Ishikawa (cell line): ENCODE results near the gene TOR1B.

Experiments
- CEBPB ChIP-seq: IDR thresholded peaks from 2 replicates; pipeline ENCODE4 v1.6.1; 2012
- CREB1 ChIP-seq: IDR thresholded peaks from 2 replicates; pipeline ENCODE4 v1.6.1; 2012; ENCODE audit warnings: low read depth
- EGR1 ChIP-seq: IDR thresholded peaks from 2 replicates; pipeline ENCODE4 v1.6.1; 2012
- EP300 ChIP-seq: IDR thresholded peaks from 2 replicates; pipeline ENCODE4 v1.6.1; 2012; ENCODE audit warnings: borderline replicate concordance
- FOXM1 ChIP-seq: IDR thresholded peaks from 2 replicates; pipeline ENCODE4 v1.6.1; 2012; ENCODE audit warnings: low read depth, borderline replicate concordance
- MAX ChIP-seq: IDR thresholded peaks from 2 replicates; pipeline ENCODE4 v1.6.1; 2012
- NFIC ChIP-seq: IDR thresholded peaks from 2 replicates; pipeline ENCODE4 v1.6.1; 2012
- RAD21 ChIP-seq: IDR thresholded peaks from 2 replicates; pipeline ENCODE4 v1.6.1; 2012; ENCODE audit warnings: low read depth
- TAF1 ChIP-seq: IDR thresholded peaks from 2 replicates; pipeline ENCODE4 v1.6.1; 2012; ENCODE audit warnings: low read depth, mild to moderate bottlenecking
- TCF12 ChIP-seq: IDR thresholded peaks from 2 replicates; pipeline ENCODE4 v1.6.1; 2012; ENCODE audit warnings: low read depth
- TEAD4 ChIP-seq: IDR thresholded peaks from 2 replicates; pipeline ENCODE4 v1.6.1; 2012
- YY1 ChIP-seq: IDR thresholded peaks from 2 replicates; pipeline ENCODE4 v1.6.1; 2012; ENCODE audit warnings: low read depth
- ZBTB7A ChIP-seq: IDR thresholded peaks from 2 replicates; pipeline ENCODE4 v1.6.1; 2012; ENCODE audit warnings: low read depth
- TF ChIP-seq, protein P1 (sequence below): IDR thresholded peaks from 2 replicates; pipeline ENCODE4 v1.6.1; 2012; ENCODE audit warnings: low read depth, mild to moderate bottlenecking
- TF ChIP-seq, protein P2 (sequence below): IDR thresholded peaks from 2 replicates; pipeline ENCODE4 v1.6.1; 2012

Gene TOR1B

DNA sequence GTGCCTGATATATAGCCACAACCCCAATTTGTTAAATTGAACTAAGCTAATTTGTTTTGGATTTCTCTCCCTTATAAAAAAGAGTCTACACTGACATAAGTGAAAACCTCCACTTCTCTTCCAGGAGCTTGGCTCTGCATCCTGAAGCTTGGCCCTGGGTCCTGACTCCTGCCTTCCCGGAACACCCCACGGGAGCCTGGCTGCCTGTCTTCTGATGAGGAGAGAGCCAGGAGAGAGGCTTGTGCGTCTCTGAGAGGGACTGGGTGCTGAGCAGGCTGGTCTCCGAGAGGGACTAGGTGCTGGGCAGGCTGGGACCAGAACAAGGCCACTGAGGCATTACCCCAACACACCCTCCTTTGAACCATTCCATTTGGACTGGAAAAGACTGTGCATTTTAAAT, 43.7 kb upstream of the TOR1B start:
- no peak for TF ChIP-seq CREB1
- TF ChIP-seq, protein P1, sequence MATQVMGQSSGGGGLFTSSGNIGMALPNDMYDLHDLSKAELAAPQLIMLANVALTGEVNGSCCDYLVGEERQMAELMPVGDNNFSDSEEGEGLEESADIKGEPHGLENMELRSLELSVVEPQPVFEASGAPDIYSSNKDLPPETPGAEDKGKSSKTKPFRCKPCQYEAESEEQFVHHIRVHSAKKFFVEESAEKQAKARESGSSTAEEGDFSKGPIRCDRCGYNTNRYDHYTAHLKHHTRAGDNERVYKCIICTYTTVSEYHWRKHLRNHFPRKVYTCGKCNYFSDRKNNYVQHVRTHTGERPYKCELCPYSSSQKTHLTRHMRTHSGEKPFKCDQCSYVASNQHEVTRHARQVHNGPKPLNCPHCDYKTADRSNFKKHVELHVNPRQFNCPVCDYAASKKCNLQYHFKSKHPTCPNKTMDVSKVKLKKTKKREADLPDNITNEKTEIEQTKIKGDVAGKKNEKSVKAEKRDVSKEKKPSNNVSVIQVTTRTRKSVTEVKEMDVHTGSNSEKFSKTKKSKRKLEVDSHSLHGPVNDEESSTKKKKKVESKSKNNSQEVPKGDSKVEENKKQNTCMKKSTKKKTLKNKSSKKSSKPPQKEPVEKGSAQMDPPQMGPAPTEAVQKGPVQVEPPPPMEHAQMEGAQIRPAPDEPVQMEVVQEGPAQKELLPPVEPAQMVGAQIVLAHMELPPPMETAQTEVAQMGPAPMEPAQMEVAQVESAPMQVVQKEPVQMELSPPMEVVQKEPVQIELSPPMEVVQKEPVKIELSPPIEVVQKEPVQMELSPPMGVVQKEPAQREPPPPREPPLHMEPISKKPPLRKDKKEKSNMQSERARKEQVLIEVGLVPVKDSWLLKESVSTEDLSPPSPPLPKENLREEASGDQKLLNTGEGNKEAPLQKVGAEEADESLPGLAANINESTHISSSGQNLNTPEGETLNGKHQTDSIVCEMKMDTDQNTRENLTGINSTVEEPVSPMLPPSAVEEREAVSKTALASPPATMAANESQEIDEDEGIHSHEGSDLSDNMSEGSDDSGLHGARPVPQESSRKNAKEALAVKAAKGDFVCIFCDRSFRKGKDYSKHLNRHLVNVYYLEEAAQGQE = no peak
- TF ChIP-seq MAX = no peak
- TF ChIP-seq ZBTB7A = no peak
- TF ChIP-seq TAF1 = no peak

- TF ChIP-seq FOXM1 = no peak
- TF ChIP-seq TEAD4 = no peak
- TF ChIP-seq EGR1 = no peak
- TF ChIP-seq RAD21 = no peak
- no peak for TF ChIP-seq NFIC
- TF ChIP-seq TCF12 = no peak
- TF ChIP-seq, protein P2, sequence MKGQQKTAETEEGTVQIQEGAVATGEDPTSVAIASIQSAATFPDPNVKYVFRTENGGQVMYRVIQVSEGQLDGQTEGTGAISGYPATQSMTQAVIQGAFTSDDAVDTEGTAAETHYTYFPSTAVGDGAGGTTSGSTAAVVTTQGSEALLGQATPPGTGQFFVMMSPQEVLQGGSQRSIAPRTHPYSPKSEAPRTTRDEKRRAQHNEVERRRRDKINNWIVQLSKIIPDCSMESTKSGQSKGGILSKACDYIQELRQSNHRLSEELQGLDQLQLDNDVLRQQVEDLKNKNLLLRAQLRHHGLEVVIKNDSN = no peak
- no peak for TF ChIP-seq MAX
- TF ChIP-seq ZBTB7A = no peak
- TF ChIP-seq, protein P1 = no peak
- no peak for TF ChIP-seq YY1
These were observed 43.0 kb upstream of the TOR1B start for GRCh38 chr9:129759804-129760502.

- no peak for TF ChIP-seq CREB1
- TF ChIP-seq NFIC = no peak
- no peak for TF ChIP-seq RAD21
- TF ChIP-seq EGR1 = no peak
- no peak for TF ChIP-seq TAF1
- TF ChIP-seq, protein P2 = no peak
- TF ChIP-seq, protein P1 = no peak
- no peak for TF ChIP-seq CEBPB
- TF ChIP-seq YY1 = no peak
- no peak for TF ChIP-seq TEAD4
- TF ChIP-seq EP300 = no peak
These were observed 41.6 kb upstream of the TOR1B start for GRCh38 chr9:129761293-129761900.

DNA sequence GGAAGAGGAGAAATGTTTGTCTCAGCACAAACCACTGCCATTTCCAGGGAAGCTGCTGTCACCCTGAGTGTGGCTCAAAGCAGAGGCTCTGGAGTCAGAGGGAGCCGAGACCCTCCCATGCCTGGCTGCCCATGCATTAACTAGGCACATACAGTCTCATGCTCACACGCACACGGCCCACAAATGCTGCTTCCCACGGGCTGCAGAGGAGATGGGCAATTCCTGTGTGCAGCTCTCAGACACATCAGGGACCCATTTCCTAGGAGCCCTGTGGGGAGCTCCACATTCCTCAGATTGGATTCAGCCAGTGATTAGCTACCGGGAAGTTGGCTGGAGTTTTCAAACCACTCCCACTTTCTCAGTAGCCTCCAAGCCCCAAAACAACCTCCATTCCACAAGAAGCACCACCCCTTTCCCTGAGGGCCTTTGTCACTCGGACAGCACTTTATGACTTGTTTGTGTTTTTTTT, 41.0 kb upstream of the TOR1B start:
- TF ChIP-seq, protein P2 = no peak
- TF ChIP-seq FOXM1 (no peak), RAD21 (no peak), YY1 (no peak), NFIC (no peak)
- TF ChIP-seq, protein P1 = no peak
